ENCODE data around the gene SRRM1. TPM values are rescaled to one million over a fixed set of nuclear protein-coding genes. Genes with fewer than 3 reads are reported as not detected.

The SRRM1 gene
- total and polyA plus RNA-seq, 9 of the 15 experiments (the other 6 are each of a cell fraction or from before 2014, with no cell fraction given) = 54.5 to 268 (median 115) TPM

- TF ChIP-seq ZHX1 (conservative IDR thresholded peaks at IDR 0.05; ENCODE audit: low read length) (no peak), HDAC2 (IDR thresholded peaks at IDR 0.05) (peak; percentile 96), AFF1 (IDR thresholded peaks at IDR 0.05; ENCODE audit: low read depth in 1 of 2, partially characterized antibody in 2 of 2) (peak in 1 of 2 experiments; percentile 30), CBFB (CRISPR knock-in tag; IDR thresholded peaks at IDR 0.05) (no peak), ZNF57 (CRISPR knock-in tag; IDR thresholded peaks at IDR 0.05) (0 out of 2 replicates have a peak, but pooled peaks have one; percentile 66), E2F6 (IDR thresholded peaks at IDR 0.05; ENCODE audit: borderline replicate concordance in 1 of 2, extremely low read depth in 1 of 2, insufficient read depth in 1 of 2, insufficient read length in 1 of 2, low read depth in 1 of 2, low read length in 1 of 2, poor library complexity in 1 of 2, severe bottlenecking in 1 of 2) (peak in 1 of 2 experiments; percentile 6), ZMIZ1 (IDR thresholded peaks at IDR 0.05; ENCODE audit: low read depth in 2 of 2, low read length in 2 of 2) (peak in 1 of 2 experiments; percentile 44; a peak in 1 of 4 replicates), BCL6 (CRISPR knock-in tag; IDR thresholded peaks at IDR 0.05) (0 out of 2 replicates have a peak, but pooled peaks have one; percentile 16), EP300 (IDR thresholded peaks at IDR 0.05; ENCODE audit: low read length) (peak; percentile 43; the same call in 1 of the 2 replicates), CREB3L1 (IDR thresholded peaks at IDR 0.05; ENCODE audit: borderline replicate concordance, low read depth) (peak; percentile 95; the same call in 1 of the 2 replicates)
These were observed 52.3 kb downstream of the SRRM1 start (continued) for GRCh38 chr1:24695202-24695974.
